Measurements from ENCODE around the gene CHTF18. TPM values are rescaled to one million over a fixed set of nuclear protein-coding genes. Genes with fewer than 3 reads are reported as not detected.
"Not testable (repeated sequence)": the region's sequence is repeated elsewhere in the genome, so short reads cannot be mapped to it uniquely, and the experiment has no call there.

CHTF18 gene
- polyA plus RNA-seq, 2 donors, result 14.8 to 28.9 TPM

GRCh38 chr16:814974-815373 is 26.6 kb downstream of the CHTF18 start:
- WGBS, 2 donors, result 65 to 70% methylated on average over 9 of the region's 9 CpGs
- H3K9me3 ChIP-seq (ENCODE audit: control insufficient read depth in 2 of 2, insufficient read depth in 1 of 2, low read depth in 1 of 2, low read length in 1 of 2), result peaks cover 0 to 13% of the 10 kb centered on the region in 2 donors
- peaks cover 0 to 6% of the 10 kb centered on the region in 2 donors for H3K4me1 ChIP-seq (ENCODE audit: control insufficient read depth in 2 of 2, insufficient read depth in 2 of 2, low read length in 1 of 2)
- H3K4me3 ChIP-seq (ENCODE audit: low read depth in 1 of 2, low read length in 2 of 2), result no peak overlapping the region
- H3K27ac ChIP-seq (ENCODE audit: low read depth in 2 of 2, low read length in 1 of 2), result no peak overlapping the region
- H3K36me3 ChIP-seq (ENCODE audit: control insufficient read depth in 2 of 2, insufficient read depth in 2 of 2, low read length in 1 of 2), result no peaks in the 10 kb centered on the region
- H3K27me3 ChIP-seq (ENCODE audit: control insufficient read depth in 1 of 2, insufficient read depth in 2 of 2, low read length in 2 of 2), result peaks cover 0 to 17% of the 10 kb centered on the region in 2 donors

- 87 to 90% methylated on average over 15 of the region's 15 CpGs for WGBS, 2 donors
- no peak overlapping the region for H3K4me3 ChIP-seq (ENCODE audit: low read depth in 1 of 2, low read length in 2 of 2)
- peaks cover 0 to 6% of the 10 kb centered on the region in 2 donors for H3K4me1 ChIP-seq (ENCODE audit: control insufficient read depth in 2 of 2, insufficient read depth in 2 of 2, low read length in 1 of 2)
- H3K36me3 ChIP-seq (ENCODE audit: control insufficient read depth in 2 of 2, insufficient read depth in 2 of 2, low read length in 1 of 2), result no peaks in the 10 kb centered on the region
- no peak overlapping the region for H3K27ac ChIP-seq (ENCODE audit: low read depth in 2 of 2, low read length in 1 of 2)
- H3K27me3 ChIP-seq (ENCODE audit: control insufficient read depth in 1 of 2, insufficient read depth in 2 of 2, low read length in 2 of 2), result peaks cover 0 to 17% of the 10 kb centered on the region in 2 donors
- peaks cover 0 to 13% of the 10 kb centered on the region in 2 donors for H3K9me3 ChIP-seq (ENCODE audit: control insufficient read depth in 2 of 2, insufficient read depth in 1 of 2, low read depth in 1 of 2, low read length in 1 of 2)
These were observed 27.4 kb downstream of the CHTF18 start for GRCh38 chr16:815861-816260.

- H3K27ac ChIP-seq (ENCODE audit: low read depth in 2 of 2, low read length in 1 of 2), result no peak overlapping the region
- H3K9me3 ChIP-seq (ENCODE audit: control insufficient read depth in 2 of 2, insufficient read depth in 1 of 2, low read depth in 1 of 2, low read length in 1 of 2), result peaks cover 0 to 9% of the 10 kb centered on the region in 2 donors
- 55 to 71% methylated on average over 67 to 71 of the region's 71 CpGs for WGBS, 2 donors
- H3K4me1 ChIP-seq (ENCODE audit: control insufficient read depth in 2 of 2, insufficient read depth in 2 of 2, low read length in 1 of 2), result peaks cover 0 to 6% of the 10 kb centered on the region in 2 donors
- H3K36me3 ChIP-seq (ENCODE audit: control insufficient read depth in 2 of 2, insufficient read depth in 2 of 2, low read length in 1 of 2), result no peaks in the 10 kb centered on the region
- peaks cover 0 to 21% of the 10 kb centered on the region in 2 donors for H3K27me3 ChIP-seq (ENCODE audit: control insufficient read depth in 1 of 2, insufficient read depth in 2 of 2, low read length in 2 of 2)
- no peak overlapping the region for H3K4me3 ChIP-seq (ENCODE audit: low read depth in 1 of 2, low read length in 2 of 2)
These were observed 28.8 kb downstream of the CHTF18 start for GRCh38 chr16:817001-817906.

- Histone ChIP-seq H3K27ac (ENCODE audit: low read depth in 2 of 2, low read length in 1 of 2) (no peak overlapping the region), H3K4me3 (ENCODE audit: low read depth in 1 of 2, low read length in 2 of 2) (no peak overlapping the region), H3K36me3 (ENCODE audit: control insufficient read depth in 2 of 2, insufficient read depth in 2 of 2, low read length in 1 of 2) (no peaks in the 10 kb centered on the region), H3K9me3 (ENCODE audit: control insufficient read depth in 2 of 2, insufficient read depth in 1 of 2, low read depth in 1 of 2, low read length in 1 of 2) (peaks cover 0 to 7% of the 10 kb centered on the region in 2 donors), H3K27me3 (ENCODE audit: control insufficient read depth in 1 of 2, insufficient read depth in 2 of 2, low read length in 2 of 2) (peaks cover 0 to 19% of the 10 kb centered on the region in 2 donors), H3K4me1 (ENCODE audit: control insufficient read depth in 2 of 2, insufficient read depth in 2 of 2, low read length in 1 of 2) (peaks cover 0 to 6% of the 10 kb centered on the region in 2 donors)
- 78 to 88% methylated on average over 8 of the region's 8 CpGs for WGBS, 2 donors
These were observed 29.7 kb downstream of the CHTF18 start for GRCh38 chr16:818132-818531.

GRCh38 chr16:818592-818991 is 30.2 kb downstream of the CHTF18 start:
- Histone ChIP-seq H3K4me1 (ENCODE audit: control insufficient read depth in 2 of 2, insufficient read depth in 2 of 2, low read length in 1 of 2) (peaks cover 0 to 1% of the 10 kb centered on the region in 2 donors), H3K27ac (ENCODE audit: low read depth in 2 of 2, low read length in 1 of 2) (no peak overlapping the region), H3K4me3 (ENCODE audit: low read depth in 1 of 2, low read length in 2 of 2) (no peak overlapping the region), H3K9me3 (ENCODE audit: control insufficient read depth in 2 of 2, insufficient read depth in 1 of 2, low read depth in 1 of 2, low read length in 1 of 2) (peaks cover 0 to 7% of the 10 kb centered on the region in 2 donors), H3K36me3 (ENCODE audit: control insufficient read depth in 2 of 2, insufficient read depth in 2 of 2, low read length in 1 of 2) (no peaks in the 10 kb centered on the region), H3K27me3 (ENCODE audit: control insufficient read depth in 1 of 2, insufficient read depth in 2 of 2, low read length in 2 of 2) (peaks cover 0 to 15% of the 10 kb centered on the region in 2 donors)
- 70 to 73% methylated on average over 2 of the region's 2 CpGs for WGBS, 2 donors

- H3K4me1 ChIP-seq (ENCODE audit: control insufficient read depth in 2 of 2, insufficient read depth in 2 of 2, low read length in 1 of 2), result no peaks in the 10 kb centered on the region
- 58 to 60% methylated on average over 23 of the region's 23 CpGs for WGBS, 2 donors
- H3K27me3 ChIP-seq (ENCODE audit: control insufficient read depth in 1 of 2, insufficient read depth in 2 of 2, low read length in 2 of 2), result peaks cover 0 to 12% of the 10 kb centered on the region in 2 donors
- no peak overlapping the region for H3K27ac ChIP-seq (ENCODE audit: low read depth in 2 of 2, low read length in 1 of 2)
- no peaks in the 10 kb centered on the region for H3K36me3 ChIP-seq (ENCODE audit: control insufficient read depth in 2 of 2, insufficient read depth in 2 of 2, low read length in 1 of 2)
- no peak overlapping the region for H3K4me3 ChIP-seq (ENCODE audit: low read depth in 1 of 2, low read length in 2 of 2)
- peaks cover 0 to 7% of the 10 kb centered on the region in 2 donors for H3K9me3 ChIP-seq (ENCODE audit: control insufficient read depth in 2 of 2, insufficient read depth in 1 of 2, low read depth in 1 of 2, low read length in 1 of 2)
These were observed 31.1 kb downstream of the CHTF18 start for GRCh38 chr16:819336-820043.

GRCh38 chr16:820044-820408 is 31.6 kb downstream of the CHTF18 start:
- H3K9me3 ChIP-seq (ENCODE audit: control insufficient read depth in 2 of 2, insufficient read depth in 1 of 2, low read depth in 1 of 2, low read length in 1 of 2); H3K4me1 ChIP-seq (ENCODE audit: control insufficient read depth in 2 of 2, insufficient read depth in 2 of 2, low read length in 1 of 2); H3K36me3 ChIP-seq (ENCODE audit: control insufficient read depth in 2 of 2, insufficient read depth in 2 of 2, low read length in 1 of 2); H3K4me3 ChIP-seq (ENCODE audit: low read depth in 1 of 2, low read length in 2 of 2); H3K27ac ChIP-seq (ENCODE audit: low read depth in 2 of 2, low read length in 1 of 2): not testable (repeated sequence)
- 69 to 71% methylated on average over 10 of the region's 10 CpGs for WGBS, 2 donors
- peaks cover 0 to 12% of the 10 kb centered on the region in 2 donors for H3K27me3 ChIP-seq (ENCODE audit: control insufficient read depth in 1 of 2, insufficient read depth in 2 of 2, low read length in 2 of 2)

- peaks cover 0 to 12% of the 10 kb centered on the region in 2 donors for H3K27me3 ChIP-seq (ENCODE audit: control insufficient read depth in 1 of 2, insufficient read depth in 2 of 2, low read length in 2 of 2)
- no peaks in the 10 kb centered on the region for H3K36me3 ChIP-seq (ENCODE audit: control insufficient read depth in 2 of 2, insufficient read depth in 2 of 2, low read length in 1 of 2)
- H3K4me1 ChIP-seq (ENCODE audit: control insufficient read depth in 2 of 2, insufficient read depth in 2 of 2, low read length in 1 of 2), result peaks cover 0 to 4% of the 10 kb centered on the region in 2 donors
- no peak overlapping the region for H3K4me3 ChIP-seq (ENCODE audit: low read depth in 1 of 2, low read length in 2 of 2)
- H3K27ac ChIP-seq (ENCODE audit: low read depth in 2 of 2, low read length in 1 of 2), result no peak overlapping the region
- H3K9me3 ChIP-seq (ENCODE audit: control insufficient read depth in 2 of 2, insufficient read depth in 1 of 2, low read depth in 1 of 2, low read length in 1 of 2), result peaks cover 0 to 7% of the 10 kb centered on the region in 2 donors
- 70% methylated on average over 12 of the region's 12 CpGs for WGBS, 2 donors
These were observed 32.3 kb downstream of the CHTF18 start for GRCh38 chr16:820748-821147.

GRCh38 chr16:821751-822150 is 33.3 kb downstream of the CHTF18 start:
- Histone ChIP-seq H3K4me1 (ENCODE audit: control insufficient read depth in 2 of 2, insufficient read depth in 2 of 2, low read length in 1 of 2) (peaks cover 0 to 4% of the 10 kb centered on the region in 2 donors), H3K36me3 (ENCODE audit: control insufficient read depth in 2 of 2, insufficient read depth in 2 of 2, low read length in 1 of 2) (no peaks in the 10 kb centered on the region), H3K27me3 (ENCODE audit: control insufficient read depth in 1 of 2, insufficient read depth in 2 of 2, low read length in 2 of 2) (peaks cover 0 to 12% of the 10 kb centered on the region in 2 donors), H3K27ac (ENCODE audit: low read depth in 2 of 2, low read length in 1 of 2) (no peak overlapping the region), H3K9me3 (ENCODE audit: control insufficient read depth in 2 of 2, insufficient read depth in 1 of 2, low read depth in 1 of 2, low read length in 1 of 2) (peaks cover 0 to 7% of the 10 kb centered on the region in 2 donors), H3K4me3 (ENCODE audit: low read depth in 1 of 2, low read length in 2 of 2) (no peak overlapping the region)
- 58 to 66% methylated on average over 13 of the region's 13 CpGs for WGBS, 2 donors
